Stimulated activated CD8-positive, alpha-beta memory T cell treated with anti-CD3 and anti-CD28 coated beads, Interleukin-15, amount 100 ng/mL, for 1 hour (primary cell): ENCODE data around the gene SLC6A20.

Experiments
- DNase-seq: peaks from one replicate; pipeline ENCODE4 v3.0.0-alpha.2; 2020; ENCODE audit warnings: low read depth

Gene SLC6A20

GRCh38 chr3:45802146-45802545, 5.8 kb upstream of the SLC6A20 start:
- no peak for DNase-seq

GRCh38 chr3:45800611-45801010, 4.3 kb upstream of the SLC6A20 start:
- no peak for DNase-seq

- no peak for DNase-seq
Observed at GRCh38 chr3:45799586-45799985, 3.2 kb upstream of the SLC6A20 start.

- no peak for DNase-seq
Observed at GRCh38 chr3:45798034-45798433, 1.7 kb upstream of the SLC6A20 start.

GRCh38 chr3:45796902-45797637, 734 bp upstream of the SLC6A20 start:
- DNase-seq: no peak

- DNase-seq: no peak
Observed at GRCh38 chr3:45795509-45795881, 841 bp downstream of the SLC6A20 start.

- no peak for DNase-seq
Observed at GRCh38 chr3:45794660-45795059, 1.7 kb downstream of the SLC6A20 start.

- no peak for DNase-seq
Observed at GRCh38 chr3:45794177-45794560, 2.2 kb downstream of the SLC6A20 start.

- DNase-seq: no peak
Observed at GRCh38 chr3:45793482-45794176, 2.7 kb downstream of the SLC6A20 start.

- DNase-seq: no peak
Observed at GRCh38 chr3:45792516-45793172, 3.7 kb downstream of the SLC6A20 start.

GRCh38 chr3:45792036-45792435, 4.3 kb downstream of the SLC6A20 start:
- no peak for DNase-seq

GRCh38 chr3:45790596-45790995, 5.7 kb downstream of the SLC6A20 start:
- no peak for DNase-seq

GRCh38 chr3:45789235-45789812, 7.0 kb downstream of the SLC6A20 start:
- DNase-seq: no peak

- DNase-seq: no peak
Observed at GRCh38 chr3:45787551-45787950, 8.8 kb downstream of the SLC6A20 start.

- no peak for DNase-seq
Observed at GRCh38 chr3:45786801-45787495, 9.4 kb downstream of the SLC6A20 start.

- DNase-seq: no peak
Observed at GRCh38 chr3:45785605-45786150, 10.7 kb downstream of the SLC6A20 start.

- DNase-seq: no peak
Observed at GRCh38 chr3:45783667-45784066, 12.7 kb downstream of the SLC6A20 start.

- DNase-seq: no peak
Observed at GRCh38 chr3:45782381-45782780, 14.0 kb downstream of the SLC6A20 start.

- DNase-seq: no peak
Observed at GRCh38 chr3:45781841-45782240, 14.5 kb downstream of the SLC6A20 start.

GRCh38 chr3:45781271-45781670, 15.1 kb downstream of the SLC6A20 start:
- no peak for DNase-seq

GRCh38 chr3:45779746-45780735, 16.3 kb downstream of the SLC6A20 start:
- DNase-seq: no peak
